Progenitor cell of endocrine pancreas (in vitro differentiated cells): Measurements from ENCODE around the gene KNDC1. TPM values are rescaled to one million over a fixed set of nuclear protein-coding genes. Genes with fewer than 3 reads are reported as not detected.

Experiments
- DNase-seq: peaks from one replicate; pipeline ENCODE4 v3.0.0; 2021; ENCODE audit warnings: low spot score; ENCODE audit not compliant: unreplicated experiment
- H3K27ac Mint-ChIP-seq: 2 replicates; pipeline ENCODE4 v1.8.0; 2021; ENCODE audit warnings: mild to moderate bottlenecking, moderate library complexity, mixed read lengths
- H3K27me3 Mint-ChIP-seq: 2 replicates; pipeline ENCODE4 v1.8.0; 2021; ENCODE audit warnings: mixed read lengths
- H3K36me3 Mint-ChIP-seq: 2 replicates; pipeline ENCODE4 v1.8.0; 2022; ENCODE audit warnings: mixed read lengths; ENCODE audit not compliant: insufficient read depth
- H3K4me1 Mint-ChIP-seq: 2 replicates; pipeline ENCODE4 v1.8.0; 2021; ENCODE audit warnings: low read depth, mixed read lengths
- H3K4me3 Mint-ChIP-seq: 2 replicates; pipeline ENCODE4 v1.8.0; 2021; ENCODE audit warnings: low read depth, mild to moderate bottlenecking, moderate library complexity, mixed read lengths
- H3K9me3 Mint-ChIP-seq: 2 replicates; pipeline ENCODE4 v1.8.0; 2021; ENCODE audit warnings: low read depth, mixed read lengths
- total RNA-seq: library from RNA; stranded (reverse); gene quantifications from 2 replicates; pipeline ENCODE4 v1.2.1, GENCODE V29; 2021
- TF ChIP-seq, protein P1 (sequence below): fragments of 200-600 bp; sonication (generic); IDR thresholded peaks from one replicate; pipeline ENCODE4 v1.5.0; 2021; ENCODE audit warnings: antibody characterized with exemption, mild to moderate bottlenecking; ENCODE audit not compliant: unreplicated experiment

The KNDC1 gene
- total RNA-seq, 1 donor from 2014 or later: 14.2 TPM

DNA sequence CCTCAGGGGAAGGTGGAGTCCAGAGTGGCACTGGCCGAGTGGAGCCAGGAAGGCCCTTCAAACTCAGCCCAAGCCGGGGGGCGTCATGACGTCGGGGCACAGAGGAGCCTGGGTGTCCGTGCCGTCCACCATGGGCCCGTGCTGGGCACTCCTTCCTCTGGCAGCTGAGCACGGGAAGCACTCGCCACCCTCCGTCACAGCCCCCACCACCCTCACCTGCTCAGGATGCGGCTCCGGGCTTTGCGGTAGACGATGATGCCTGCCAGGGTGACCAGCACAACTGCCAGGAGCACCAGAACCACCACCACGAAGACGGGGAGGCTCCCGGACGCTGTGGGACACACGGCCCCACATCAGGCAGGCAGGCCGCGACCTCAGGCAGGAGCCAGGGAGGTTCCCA is 108.5 kb downstream of the KNDC1 start:
- Mint-ChIP-seq H3K36me3 (no peaks in the 10 kb centered on the region), H3K4me3 (no peak overlapping the region), H3K4me1 (no peaks in the 10 kb centered on the region), H3K9me3 (no peaks in the 10 kb centered on the region), H3K27ac (no peak overlapping the region), H3K27me3 (peaks cover 3% of the 10 kb centered on the region)
- DNase-seq: no peak
- TF ChIP-seq, protein P1, sequence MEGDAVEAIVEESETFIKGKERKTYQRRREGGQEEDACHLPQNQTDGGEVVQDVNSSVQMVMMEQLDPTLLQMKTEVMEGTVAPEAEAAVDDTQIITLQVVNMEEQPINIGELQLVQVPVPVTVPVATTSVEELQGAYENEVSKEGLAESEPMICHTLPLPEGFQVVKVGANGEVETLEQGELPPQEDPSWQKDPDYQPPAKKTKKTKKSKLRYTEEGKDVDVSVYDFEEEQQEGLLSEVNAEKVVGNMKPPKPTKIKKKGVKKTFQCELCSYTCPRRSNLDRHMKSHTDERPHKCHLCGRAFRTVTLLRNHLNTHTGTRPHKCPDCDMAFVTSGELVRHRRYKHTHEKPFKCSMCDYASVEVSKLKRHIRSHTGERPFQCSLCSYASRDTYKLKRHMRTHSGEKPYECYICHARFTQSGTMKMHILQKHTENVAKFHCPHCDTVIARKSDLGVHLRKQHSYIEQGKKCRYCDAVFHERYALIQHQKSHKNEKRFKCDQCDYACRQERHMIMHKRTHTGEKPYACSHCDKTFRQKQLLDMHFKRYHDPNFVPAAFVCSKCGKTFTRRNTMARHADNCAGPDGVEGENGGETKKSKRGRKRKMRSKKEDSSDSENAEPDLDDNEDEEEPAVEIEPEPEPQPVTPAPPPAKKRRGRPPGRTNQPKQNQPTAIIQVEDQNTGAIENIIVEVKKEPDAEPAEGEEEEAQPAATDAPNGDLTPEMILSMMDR: no peak

DNA sequence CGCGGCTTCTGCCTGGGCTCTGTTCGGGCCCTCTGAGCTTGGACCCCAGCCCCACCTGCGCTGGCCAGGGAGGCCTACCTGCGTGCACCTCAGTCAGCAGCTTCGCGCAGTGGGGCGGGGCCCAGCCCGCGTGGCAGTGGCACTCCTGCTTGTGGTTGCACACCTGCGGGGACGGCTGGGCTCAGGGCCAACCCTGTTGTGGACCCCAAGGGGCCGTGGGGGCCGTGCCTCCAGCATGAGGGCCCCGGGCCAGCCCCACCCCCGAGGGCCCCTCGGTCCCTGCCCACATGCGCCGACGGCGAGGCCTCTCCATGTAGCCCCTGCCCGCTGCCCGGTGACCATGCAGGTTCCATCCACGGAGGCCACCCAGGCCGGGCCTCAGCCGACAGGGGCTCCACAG is 109.3 kb downstream of the KNDC1 start:
- Mint-ChIP-seq H3K36me3 (no peaks in the 10 kb centered on the region), H3K4me1 (no peaks in the 10 kb centered on the region), H3K9me3 (no peaks in the 10 kb centered on the region), H3K4me3 (no peak overlapping the region), H3K27ac (no peak overlapping the region), H3K27me3 (peaks cover 1% of the 10 kb centered on the region)
- DNase-seq: no peak
- TF ChIP-seq, protein P1: no peak

DNA sequence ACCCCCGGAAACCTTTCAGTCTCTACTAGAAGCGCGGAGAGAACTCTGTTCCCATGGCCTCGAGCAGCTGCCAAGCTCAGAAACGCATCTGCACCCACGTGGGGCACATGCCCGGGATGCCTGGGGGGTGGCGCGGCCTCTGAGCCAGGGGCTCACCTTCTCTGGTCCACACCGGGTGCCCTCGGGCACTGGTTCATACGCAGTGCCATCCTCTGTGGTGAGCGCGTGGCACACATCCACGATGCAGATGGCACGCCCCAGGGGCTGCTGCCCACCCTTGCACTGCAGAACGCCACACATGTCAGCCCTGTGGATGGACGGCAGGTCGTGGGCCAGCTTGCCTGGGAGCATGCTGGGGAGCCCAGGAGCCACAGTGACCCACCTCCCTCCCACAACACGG is 110.2 kb downstream of the KNDC1 start:
- H3K27me3 Mint-ChIP-seq: no peaks in the 10 kb centered on the region
- no peak overlapping the region for H3K27ac Mint-ChIP-seq
- no peaks in the 10 kb centered on the region for H3K9me3 Mint-ChIP-seq
- no peaks in the 10 kb centered on the region for H3K36me3 Mint-ChIP-seq
- TF ChIP-seq, protein P1: no peak
- H3K4me3 Mint-ChIP-seq: no peak overlapping the region
- H3K4me1 Mint-ChIP-seq: no peaks in the 10 kb centered on the region
- DNase-seq: no peak

DNA sequence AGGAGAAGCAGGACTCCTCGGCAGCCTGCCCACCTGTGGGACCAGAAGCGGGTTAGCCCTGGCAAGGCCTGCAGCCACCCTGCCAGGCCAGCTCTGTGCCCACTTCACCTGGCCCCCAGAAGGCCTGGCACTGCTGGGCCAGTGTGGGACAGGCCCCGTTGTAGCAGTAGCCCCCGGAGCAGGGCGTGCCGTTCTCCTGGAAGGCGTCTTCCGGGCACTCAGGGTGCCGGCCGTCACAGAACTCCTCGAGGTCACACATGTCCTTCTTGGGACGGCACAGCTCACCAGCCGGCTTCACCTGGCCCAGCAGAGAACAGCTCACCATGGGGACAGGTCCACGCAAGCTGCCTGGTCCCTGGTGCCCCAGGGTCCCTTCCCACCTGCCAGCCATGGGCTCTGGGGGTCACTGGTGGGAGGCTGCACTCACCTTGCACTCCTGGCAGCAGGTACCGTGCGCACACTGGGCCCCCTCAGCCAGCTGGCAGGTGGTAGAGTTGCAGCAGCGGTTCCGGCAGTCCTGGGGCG is 110.8 kb downstream of the KNDC1 start:
- Mint-ChIP-seq H3K4me3 (no peak overlapping the region), H3K27me3 (no peaks in the 10 kb centered on the region), H3K4me1 (peaks cover under 1% of the 10 kb centered on the region), H3K27ac (no peak overlapping the region), H3K9me3 (no peaks in the 10 kb centered on the region), H3K36me3 (no peaks in the 10 kb centered on the region)
- no peak for DNase-seq
- TF ChIP-seq, protein P1: no peak

DNA sequence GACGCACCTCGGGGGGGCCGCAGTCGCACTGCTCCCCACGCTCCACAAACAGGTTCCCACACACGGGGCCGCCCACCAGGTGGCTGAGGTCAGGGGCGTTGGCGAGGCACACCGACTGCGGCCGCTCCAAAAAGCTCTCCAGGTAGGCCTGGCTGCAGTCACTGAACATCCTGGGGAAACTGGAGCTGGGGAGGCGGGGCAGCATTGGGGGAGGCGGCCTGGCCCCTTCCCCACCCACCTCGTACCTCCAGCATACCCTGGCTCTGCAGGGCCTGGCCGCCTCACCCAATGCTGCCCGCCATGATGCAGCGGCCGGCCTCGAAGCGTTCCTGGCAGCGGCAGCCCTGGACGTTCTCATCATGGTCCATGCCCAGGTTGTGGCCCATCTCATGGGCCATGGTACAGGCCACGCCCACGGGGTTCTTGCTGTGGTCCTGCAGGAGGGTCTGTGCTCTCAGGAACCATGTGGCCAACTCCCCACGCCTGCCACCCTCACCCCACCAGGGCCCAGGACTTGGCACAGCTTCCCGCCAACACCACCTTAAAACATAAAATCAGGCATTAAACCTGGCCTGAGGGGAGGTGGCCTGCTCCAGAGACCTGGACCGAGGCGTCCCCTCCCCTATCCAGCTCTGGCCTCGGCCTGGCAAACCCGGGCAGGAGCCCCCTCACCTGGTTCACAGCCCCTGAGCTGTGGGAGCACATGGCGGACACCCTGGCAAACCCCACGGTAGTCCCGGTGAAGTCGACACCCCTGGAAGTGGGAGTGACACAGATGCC is 111.7 kb downstream of the KNDC1 start:
- peaks cover 6% of the 10 kb centered on the region for H3K4me1 Mint-ChIP-seq
- H3K4me3 Mint-ChIP-seq: no peak overlapping the region
- no peaks in the 10 kb centered on the region for H3K27me3 Mint-ChIP-seq
- DNase-seq: no peak
- TF ChIP-seq, protein P1: no peak
- H3K36me3 Mint-ChIP-seq: no peaks in the 10 kb centered on the region
- no peak overlapping the region for H3K27ac Mint-ChIP-seq
- H3K9me3 Mint-ChIP-seq: no peaks in the 10 kb centered on the region
